BE2C (cell line): ENCODE data around the gene NRP2.

ENCODE experiments used
- DNase-seq: peaks from one replicate; pipeline ENCODE4 v3.0.0-alpha.2; 2020
- H3K27me3 ChIP-seq: fragments of 250-450 bp; sonication (Bioruptor Pico); 2 replicates; pipeline ENCODE4 v1.5.1; 2020; ENCODE audit warnings: mild to moderate bottlenecking
- H3K36me3 ChIP-seq: fragments of 250-450 bp; sonication (Bioruptor Pico); 2 replicates; pipeline ENCODE4 v1.5.1; 2020; ENCODE audit warnings: mild to moderate bottlenecking
- H3K4me1 ChIP-seq: fragments of 250-450 bp; sonication (Bioruptor Pico); 2 replicates; pipeline ENCODE4 v1.5.1; 2020
- H3K4me3 ChIP-seq: 2 replicates; pipeline ENCODE4 v1.5.1; 2011; ENCODE audit warnings: low read depth, low read length
- H3K9me3 ChIP-seq: fragments of 250-450 bp; sonication (Bioruptor Pico); 2 replicates; pipeline ENCODE4 v1.5.1; 2020
- TF ChIP-seq, protein P1 (sequence below): IDR thresholded peaks from 2 replicates; pipeline ENCODE4 v1.5.1; 2012; ENCODE audit warnings: mild to moderate bottlenecking, low read depth, low read length

Gene NRP2

DNA sequence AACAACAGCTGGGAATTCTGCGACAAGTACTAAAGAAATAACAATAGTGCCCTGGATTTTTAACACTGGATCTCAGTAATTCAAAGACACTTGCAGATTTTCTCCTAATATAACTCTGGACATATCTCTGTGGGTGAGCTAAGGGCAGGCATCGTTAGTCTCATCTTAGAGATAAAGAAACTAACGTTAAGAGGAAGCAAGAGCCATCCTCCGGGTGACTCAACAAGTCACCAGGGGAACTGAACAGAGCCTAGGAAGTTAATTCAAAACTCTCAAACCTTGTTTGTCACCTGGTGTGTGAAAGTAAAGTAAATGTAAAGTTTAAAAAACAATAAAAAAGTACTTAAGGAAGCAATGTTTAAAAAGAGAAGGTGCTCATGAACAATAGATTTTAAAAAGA, 41.6 kb upstream of the NRP2 start:
- Histone ChIP-seq H3K36me3 (no peaks in the 10 kb centered on the region), H3K9me3 (no peaks in the 10 kb centered on the region), H3K4me3 (no peak overlapping the region), H3K4me1 (no peaks in the 10 kb centered on the region), H3K27me3 (no peaks in the 10 kb centered on the region)
- TF ChIP-seq, protein P1, sequence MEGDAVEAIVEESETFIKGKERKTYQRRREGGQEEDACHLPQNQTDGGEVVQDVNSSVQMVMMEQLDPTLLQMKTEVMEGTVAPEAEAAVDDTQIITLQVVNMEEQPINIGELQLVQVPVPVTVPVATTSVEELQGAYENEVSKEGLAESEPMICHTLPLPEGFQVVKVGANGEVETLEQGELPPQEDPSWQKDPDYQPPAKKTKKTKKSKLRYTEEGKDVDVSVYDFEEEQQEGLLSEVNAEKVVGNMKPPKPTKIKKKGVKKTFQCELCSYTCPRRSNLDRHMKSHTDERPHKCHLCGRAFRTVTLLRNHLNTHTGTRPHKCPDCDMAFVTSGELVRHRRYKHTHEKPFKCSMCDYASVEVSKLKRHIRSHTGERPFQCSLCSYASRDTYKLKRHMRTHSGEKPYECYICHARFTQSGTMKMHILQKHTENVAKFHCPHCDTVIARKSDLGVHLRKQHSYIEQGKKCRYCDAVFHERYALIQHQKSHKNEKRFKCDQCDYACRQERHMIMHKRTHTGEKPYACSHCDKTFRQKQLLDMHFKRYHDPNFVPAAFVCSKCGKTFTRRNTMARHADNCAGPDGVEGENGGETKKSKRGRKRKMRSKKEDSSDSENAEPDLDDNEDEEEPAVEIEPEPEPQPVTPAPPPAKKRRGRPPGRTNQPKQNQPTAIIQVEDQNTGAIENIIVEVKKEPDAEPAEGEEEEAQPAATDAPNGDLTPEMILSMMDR, result no peak
- DNase-seq, result no peak

DNA sequence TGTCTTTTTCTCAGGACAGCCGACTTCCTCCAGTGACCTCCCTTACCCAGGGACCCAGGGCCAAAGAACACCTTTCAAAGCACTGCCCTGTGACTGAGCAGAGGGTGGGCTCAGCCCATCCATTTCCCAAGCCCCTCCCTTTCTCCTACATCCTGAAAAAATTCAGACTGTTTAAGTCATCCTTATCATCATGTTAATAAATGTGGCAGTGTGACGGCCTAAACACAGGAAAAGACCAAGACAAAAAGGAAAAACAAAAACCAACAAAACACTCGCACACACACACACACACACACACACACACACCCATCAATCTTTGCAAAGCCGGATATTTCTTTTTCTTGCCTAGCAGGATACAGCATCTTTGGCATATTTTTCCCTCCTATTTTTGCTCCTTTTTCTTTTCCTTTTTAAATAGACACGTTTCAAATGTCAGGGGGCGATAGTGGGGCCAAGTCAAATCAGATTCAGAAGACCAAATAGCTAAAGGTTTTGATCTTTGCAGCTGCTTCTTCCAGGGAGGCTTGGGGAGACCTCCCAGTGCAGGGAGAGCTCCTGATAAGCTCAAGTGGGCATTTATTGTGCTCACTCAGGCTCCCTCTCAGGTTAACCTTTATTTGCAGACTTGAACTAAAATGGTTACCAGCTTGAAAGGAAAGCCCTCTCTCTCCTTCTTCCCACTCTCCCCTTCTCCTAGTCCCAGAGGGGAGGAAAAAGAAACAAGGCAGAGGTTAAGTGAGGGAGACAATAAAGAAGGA, 39.5 kb upstream of the NRP2 start:
- no peak overlapping the region for H3K4me3 ChIP-seq
- TF ChIP-seq, protein P1, result no peak
- no peaks in the 10 kb centered on the region for H3K4me1 ChIP-seq
- H3K27me3 ChIP-seq, result no peaks in the 10 kb centered on the region
- no peak for DNase-seq
- H3K36me3 ChIP-seq, result no peaks in the 10 kb centered on the region
- no peaks in the 10 kb centered on the region for H3K9me3 ChIP-seq

DNA sequence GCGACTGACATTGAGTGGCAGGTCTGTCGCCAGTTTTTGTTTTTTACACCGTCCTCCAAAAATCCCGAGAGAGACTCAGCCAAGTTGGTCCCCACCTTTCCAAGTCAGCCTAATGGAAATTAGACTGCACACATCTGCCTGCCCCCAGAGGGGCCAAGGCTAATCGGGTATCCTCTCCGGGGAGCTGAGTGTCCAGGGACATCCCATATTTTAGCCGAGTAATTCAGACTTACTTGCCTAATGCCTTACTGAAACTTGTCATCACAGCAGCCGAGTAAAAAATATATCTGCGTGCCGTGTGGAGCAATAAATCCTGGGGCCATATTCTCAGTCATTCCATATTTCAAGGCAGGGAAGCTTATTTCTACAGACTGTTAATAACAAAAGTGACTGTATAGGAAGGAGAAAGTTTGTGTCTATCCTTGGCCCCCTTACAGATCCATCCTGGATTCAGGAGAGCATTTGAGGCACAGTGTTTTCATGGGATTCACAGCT, 38.9 kb upstream of the NRP2 start:
- TF ChIP-seq, protein P1, result no peak
- no peaks in the 10 kb centered on the region for H3K9me3 ChIP-seq
- no peak overlapping the region for H3K4me3 ChIP-seq
- no peaks in the 10 kb centered on the region for H3K27me3 ChIP-seq
- H3K4me1 ChIP-seq, result no peaks in the 10 kb centered on the region
- no peaks in the 10 kb centered on the region for H3K36me3 ChIP-seq
- no peak for DNase-seq

DNA sequence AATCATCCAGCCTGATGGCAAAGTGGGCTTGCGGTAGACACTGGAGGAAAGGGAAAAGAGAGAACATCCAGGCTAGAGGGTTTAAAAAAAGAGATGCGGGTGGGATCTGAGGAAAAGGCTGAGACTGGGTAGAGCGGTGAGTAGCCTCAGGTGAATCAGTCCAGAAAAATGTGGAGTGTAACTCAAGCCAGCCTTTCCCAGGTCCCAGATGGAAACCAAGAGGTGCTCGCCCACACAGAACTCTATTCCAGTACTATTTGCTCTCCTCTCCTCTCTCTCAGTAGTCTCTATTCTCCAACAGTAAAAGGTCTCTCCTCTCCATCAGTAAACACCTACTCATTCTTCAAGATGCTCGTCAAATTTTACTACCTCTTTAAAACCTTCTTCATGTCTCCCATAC, 38.3 kb upstream of the NRP2 start:
- Histone ChIP-seq H3K27me3 (no peaks in the 10 kb centered on the region), H3K9me3 (no peaks in the 10 kb centered on the region), H3K36me3 (no peaks in the 10 kb centered on the region), H3K4me1 (no peaks in the 10 kb centered on the region), H3K4me3 (no peak overlapping the region)
- TF ChIP-seq, protein P1, result no peak
- DNase-seq, result no peak

DNA sequence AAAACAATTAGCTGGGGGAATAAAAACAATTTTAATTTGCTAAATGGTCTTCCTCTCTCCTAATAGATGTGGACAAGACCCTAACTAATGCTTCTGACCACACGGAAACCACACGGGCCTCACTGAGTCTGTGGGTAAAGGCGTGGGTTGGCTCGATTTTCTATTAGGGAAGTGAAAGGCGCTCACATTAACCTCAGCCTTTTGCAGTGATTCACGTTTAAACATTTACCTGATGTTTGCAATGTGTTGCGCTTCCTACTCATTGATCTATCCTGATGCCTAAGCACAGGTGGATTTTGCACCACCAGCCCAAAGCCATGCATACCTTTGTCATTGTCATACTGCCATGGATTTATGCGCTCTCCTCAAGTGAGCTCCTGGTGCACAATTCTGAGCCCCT, 35.6 kb upstream of the NRP2 start:
- DNase-seq, result no peak
- TF ChIP-seq, protein P1, result no peak
- Histone ChIP-seq H3K4me1 (0 out of 2 replicates have a peak, but pooled peaks cover 7% of the 10 kb centered on the region), H3K27me3 (no peaks in the 10 kb centered on the region), H3K36me3 (no peaks in the 10 kb centered on the region), H3K9me3 (no peaks in the 10 kb centered on the region), H3K4me3 (no peak overlapping the region)

DNA sequence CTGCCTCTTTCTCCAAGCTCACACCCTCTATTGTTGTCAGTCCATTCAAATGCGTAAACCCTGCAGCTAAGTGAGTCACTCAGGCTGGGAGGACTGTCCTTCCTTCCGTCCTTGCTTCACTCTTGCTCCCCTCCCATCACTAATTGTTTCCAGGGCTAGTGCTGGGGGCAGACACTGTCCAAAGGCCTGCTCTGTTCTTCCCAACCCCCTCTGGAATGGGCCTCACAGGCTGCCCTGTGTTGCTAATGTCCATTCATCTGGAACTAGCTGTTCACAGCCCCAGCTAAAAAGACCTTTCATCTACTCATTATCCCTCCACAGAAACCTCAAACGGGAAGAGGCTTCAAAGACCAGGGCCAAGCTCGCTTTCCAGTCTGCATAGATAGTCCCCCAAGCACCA, 31.9 kb upstream of the NRP2 start:
- TF ChIP-seq, protein P1, result no peak
- DNase-seq, result peak; percentile 26
- Histone ChIP-seq H3K36me3 (no peaks in the 10 kb centered on the region), H3K9me3 (no peaks in the 10 kb centered on the region), H3K4me1 (0 out of 2 replicates have a peak, but pooled peaks cover 7% of the 10 kb centered on the region), H3K4me3 (no peak overlapping the region), H3K27me3 (no peaks in the 10 kb centered on the region)
